Fibroblast of villous mesenchyme (primary cell): ENCODE measurements around the gene ASB5. TPM values are rescaled to one million over a fixed set of nuclear protein-coding genes. Genes with fewer than 3 reads are reported as not detected.
A peak's percentile ranks its signal among the peaks of the same experiment; 100 is the strongest.
"Not testable (repeated sequence)": the region's sequence is repeated elsewhere in the genome, so short reads cannot be mapped to it uniquely, and the experiment has no call there.

Experiments used
- DNase-seq: peaks from one replicate; pipeline ENCODE4 v3.0.0-alpha.2; 2010; ENCODE audit warnings: low read depth
- H3K4me3 ChIP-seq: 2 replicates; pipeline ENCODE4 v1.5.1; 2011; ENCODE audit warnings: low read depth, mild to moderate bottlenecking, low read length
- CTCF ChIP-seq: IDR thresholded peaks from 2 replicates; pipeline ENCODE4 v1.5.1; 2012; ENCODE audit warnings: low read depth, mild to moderate bottlenecking, low read length; ENCODE audit not compliant: insufficient read depth
- total RNA-seq: library from RNA; depleted of rRNA; stranded (reverse); fragments of >200 nt; gene quantifications from 2 replicates; pipeline ENCODE4 v1.2.3, GENCODE V29; 2012

The ASB5 gene
- total RNA-seq, 1 donor, result 1.3 TPM

GRCh38 chr4:176286728-176287127 is 17.7 kb upstream of the ASB5 start:
- no peak for DNase-seq
- H3K4me3 ChIP-seq, result no peak overlapping the region
- TF ChIP-seq CTCF, result no peak

- DNase-seq, H3K4me3 ChIP-seq: not testable (repeated sequence)
These were observed 10.5 kb upstream of the ASB5 start for GRCh38 chr4:176279560-176279959.

GRCh38 chr4:176277162-176277904 is 8.3 kb upstream of the ASB5 start:
- peak; percentile 79 for TF ChIP-seq CTCF
- H3K4me3 ChIP-seq, result peak overlapping the region; percentile 23
- DNase-seq, result peak; percentile 76

DNA sequence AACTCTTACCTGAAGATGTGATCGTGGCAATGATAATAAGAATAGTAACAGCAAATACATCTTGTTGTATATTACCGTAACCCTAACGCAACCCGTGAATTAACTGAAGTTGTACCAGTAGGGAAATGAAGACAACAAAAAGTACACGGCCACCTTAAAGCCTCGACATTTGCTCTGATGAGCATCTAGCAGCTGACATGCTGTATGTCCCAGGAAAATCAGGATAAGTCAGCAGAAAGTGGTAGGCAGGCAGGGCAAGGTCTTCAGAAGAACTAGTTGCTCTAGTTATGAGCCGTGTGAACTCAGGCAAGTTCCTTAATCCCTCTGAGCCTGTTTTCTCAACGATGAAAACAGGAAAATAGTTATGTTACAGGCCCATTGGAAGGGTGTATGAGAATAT is 7.7 kb upstream of the ASB5 start:
- TF ChIP-seq CTCF, result no peak
- no peak for DNase-seq
- H3K4me3 ChIP-seq, result no peak overlapping the region

DNA sequence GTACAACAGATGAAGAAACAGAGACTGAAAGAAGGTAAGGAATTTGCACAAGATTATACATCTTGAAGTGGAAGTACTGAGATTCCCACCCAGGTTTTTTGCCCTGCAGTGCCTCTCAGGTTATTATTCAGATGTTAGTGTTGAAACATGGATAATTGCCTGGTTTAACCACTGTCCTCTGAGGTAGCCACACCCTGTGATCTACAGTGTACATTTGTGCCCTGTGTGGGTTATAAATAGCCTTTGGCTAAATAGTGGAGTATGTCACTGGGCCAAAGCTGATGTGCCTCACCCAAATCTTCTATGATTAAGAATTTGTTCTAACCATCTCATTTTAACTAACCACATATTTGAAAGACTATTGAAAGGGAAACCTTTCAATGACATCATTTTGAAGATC is 5.4 kb upstream of the ASB5 start:
- no peak for DNase-seq
- H3K4me3 ChIP-seq, result no peak overlapping the region
- no peak for TF ChIP-seq CTCF

GRCh38 chr4:176273736-176274135 is 4.7 kb upstream of the ASB5 start:
- no peak for DNase-seq
- TF ChIP-seq CTCF, result no peak
- H3K4me3 ChIP-seq, result no peak overlapping the region

DNA sequence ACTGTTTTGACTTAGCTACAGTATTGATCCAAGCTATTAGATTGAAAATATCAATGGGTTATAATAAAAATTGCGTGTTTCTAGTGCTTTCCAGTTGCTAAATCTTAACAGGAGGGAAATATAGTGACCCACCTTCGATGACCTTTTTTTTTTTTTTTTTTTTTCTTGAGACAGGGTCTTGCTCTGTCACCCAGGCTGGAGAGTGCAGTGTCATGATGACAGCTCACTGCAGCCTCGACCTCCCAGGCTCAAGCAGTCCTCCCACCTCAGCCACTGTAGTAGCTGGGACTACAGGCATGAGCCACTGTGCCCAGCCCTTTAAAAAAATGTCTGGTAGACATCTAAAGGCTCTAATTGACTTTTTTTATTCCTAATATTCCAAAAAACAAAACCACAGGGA is 3.8 kb upstream of the ASB5 start:
- H3K4me3 ChIP-seq, result no peak overlapping the region
- DNase-seq, result no peak
- TF ChIP-seq CTCF, result no peak
